Neural progenitor cell (in vitro differentiated cells): ENCODE results near the gene PNCK. TPM values are rescaled to one million over a fixed set of nuclear protein-coding genes. Genes with fewer than 3 reads are reported as not detected.
A peak's percentile ranks its signal among the peaks of the same experiment; 100 is the strongest.

Experiments
- DNase-seq: peaks from one replicate; pipeline ENCODE4 v3.0.0-alpha.2; 2016; ENCODE audit warnings: low spot score
- H2AFZ ChIP-seq: fragments of 200-600 bp; sonication (generic); replicated peaks from 2 replicates; pipeline ENCODE4 v1.6.1; 2016; ENCODE audit warnings: antibody characterized with exemption
- H3F3A ChIP-seq: fragments of 200-600 bp; sonication (generic); 2 replicates; pipeline ENCODE4 v1.6.1; 2016; ENCODE audit warnings: antibody characterized with exemption, low read depth
- H3K27ac ChIP-seq: fragments of 200-600 bp; sonication (generic); 2 replicates; pipeline ENCODE4 v1.5.1; 2016; ENCODE audit warnings: mild to moderate bottlenecking
- H3K27me3 ChIP-seq: fragments of 200-600 bp; sonication (generic); 2 replicates; pipeline ENCODE4 v1.6.1; 2016; ENCODE audit warnings: mild to moderate bottlenecking, moderate library complexity
- H3K36me3 ChIP-seq: fragments of 200-600 bp; sonication (generic); 2 replicates; pipeline ENCODE4 v1.5.1; 2016
- H3K4me1 ChIP-seq: fragments of 200-600 bp; sonication (generic); 2 replicates; pipeline ENCODE4 v1.6.1; 2016; ENCODE audit warnings: mixed run types
- H3K4me2 ChIP-seq: fragments of 200-600 bp; sonication (generic); 2 replicates; pipeline ENCODE4 v1.6.1; 2016
- H3K4me3 ChIP-seq: fragments of 200-600 bp; sonication (generic); 2 replicates; pipeline ENCODE4 v1.5.1; 2016
- H3K79me2 ChIP-seq: fragments of 200-600 bp; sonication (generic); 2 replicates; pipeline ENCODE4 v1.6.1; 2016; ENCODE audit warnings: low read depth
- H3K9ac ChIP-seq: fragments of 200-600 bp; sonication (generic); 2 replicates; pipeline ENCODE4 v1.6.1; 2016
- H3K9me3 ChIP-seq: fragments of 200-600 bp; sonication (generic); 2 replicates; pipeline ENCODE4 v1.5.1; 2016; ENCODE audit warnings: low read depth
- H4K20me1 ChIP-seq: fragments of 200-600 bp; sonication (generic); 2 replicates; pipeline ENCODE4 v1.6.1; 2016; ENCODE audit warnings: low read depth
- H3K27ac Mint-ChIP-seq: 3 replicates; pipeline ENCODE4 v1.8.0; 2021; ENCODE audit warnings: mixed read lengths
- H3K27me3 Mint-ChIP-seq: 2 replicates; pipeline ENCODE4 v1.8.0; 2022; ENCODE audit warnings: low read depth, mild to moderate bottlenecking, inconsistent platforms, moderate library complexity, mixed read lengths; ENCODE audit not compliant: insufficient read depth
- H3K36me3 Mint-ChIP-seq: 3 replicates; pipeline ENCODE4 v1.8.0; 2021; ENCODE audit warnings: mixed read lengths
- H3K4me1 Mint-ChIP-seq: 3 replicates; pipeline ENCODE4 v1.8.0; 2021; ENCODE audit warnings: mixed read lengths
- H3K4me3 Mint-ChIP-seq: 3 replicates; pipeline ENCODE4 v1.8.0; 2021; ENCODE audit warnings: mild to moderate bottlenecking, moderate library complexity, mixed read lengths
- H3K9me3 Mint-ChIP-seq: 3 replicates; pipeline ENCODE4 v1.8.0; 2020; ENCODE audit warnings: mixed read lengths
- EZH2 ChIP-seq: fragments of 200-600 bp; sonication (generic); IDR thresholded peaks from 2 replicates; pipeline ENCODE4 v1.6.1; 2017; ENCODE audit warnings: antibody characterized with exemption, mild to moderate bottlenecking, moderate library complexity
- EZH2phosphoT487 ChIP-seq: fragments of 200-600 bp; sonication (generic); IDR thresholded peaks from 2 replicates; pipeline ENCODE4 v1.6.1; 2017; ENCODE audit warnings: antibody characterized with exemption
- total RNA-seq: library from RNA; depleted of rRNA; stranded (reverse); fragments of >200 nt; gene quantifications from 2 replicates; pipeline ENCODE4 v1.2.3, GENCODE V29; 2015; ENCODE audit warnings: low replicate concordance
- TF ChIP-seq, protein P1 (sequence below): fragments of 200-600 bp; sonication (generic); IDR thresholded peaks from 2 replicates; pipeline ENCODE4 v1.5.1; 2017; ENCODE audit warnings: antibody characterized with exemption, mild to moderate bottlenecking

The PNCK gene
- total RNA-seq, 1 donor from 2014 or later, result 19.7 TPM

DNA sequence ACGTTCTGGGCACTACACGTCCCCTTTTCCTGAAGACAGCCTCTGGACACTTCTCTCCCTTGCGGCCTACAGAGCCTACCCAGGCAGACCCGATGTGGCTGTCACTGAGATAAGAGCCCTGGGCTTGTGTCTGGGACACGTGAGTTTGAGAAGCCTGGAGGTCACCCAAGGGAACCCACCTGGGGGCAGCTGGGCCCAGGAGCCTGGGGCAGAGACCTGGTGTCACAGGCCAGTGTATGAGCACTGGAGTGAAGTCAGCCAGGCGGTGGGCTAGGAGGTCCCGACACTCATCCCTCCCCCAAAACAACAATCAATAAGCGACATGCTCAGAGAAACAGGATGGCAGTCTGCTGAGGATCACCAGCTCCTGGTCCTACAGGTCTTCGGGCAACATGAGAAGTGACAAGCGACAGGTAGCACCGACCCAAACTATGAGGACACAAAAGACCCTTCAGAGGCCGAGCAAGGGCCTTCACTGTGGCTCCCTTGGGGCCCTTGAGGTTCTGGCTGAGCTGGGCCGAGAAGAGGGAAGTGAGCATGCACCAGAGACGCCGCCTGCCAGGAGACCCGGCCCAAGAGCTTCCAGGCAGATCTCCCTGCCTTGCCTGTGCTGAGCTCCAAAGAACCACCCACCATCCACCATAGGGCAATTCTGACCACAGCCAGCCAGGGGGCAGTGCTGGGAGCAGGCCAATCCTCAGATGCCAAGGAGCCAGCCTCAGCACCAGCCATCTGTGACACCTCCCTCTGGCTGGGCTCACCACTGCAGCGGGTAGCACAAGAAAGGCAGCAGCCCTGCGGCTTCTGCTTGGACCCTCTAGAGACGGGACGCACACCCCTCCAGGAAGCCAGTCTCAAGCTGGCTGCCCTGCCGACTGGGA lies 37.6 kb downstream of the PNCK start:
- Mint-ChIP-seq H3K9me3 (peaks cover 24% of the 10 kb centered on the region), H3K27ac (no peak overlapping the region), H3K4me1 (peaks cover 7% of the 10 kb centered on the region), H3K27me3 (peaks cover 10% of the 10 kb centered on the region), H3K36me3 (no peaks in the 10 kb centered on the region), H3K4me3 (no peak overlapping the region)
- Histone ChIP-seq H4K20me1 (no peaks in the 10 kb centered on the region), H3K4me3 (no peak overlapping the region), H3K9ac (no peak overlapping the region), H3K4me1 (peaks cover 2% of the 10 kb centered on the region), H2AFZ (no peak overlapping the region), H3K27ac (no peak overlapping the region), H3F3A (no peaks in the 10 kb centered on the region), H3K9me3 (no peaks in the 10 kb centered on the region), H3K4me2 (no peak overlapping the region), H3K79me2 (no peaks in the 10 kb centered on the region), H3K27me3 (peaks cover 17% of the 10 kb centered on the region), H3K36me3 (no peaks in the 10 kb centered on the region)
- TF ChIP-seq EZH2, result no peak
- TF ChIP-seq, protein P1, sequence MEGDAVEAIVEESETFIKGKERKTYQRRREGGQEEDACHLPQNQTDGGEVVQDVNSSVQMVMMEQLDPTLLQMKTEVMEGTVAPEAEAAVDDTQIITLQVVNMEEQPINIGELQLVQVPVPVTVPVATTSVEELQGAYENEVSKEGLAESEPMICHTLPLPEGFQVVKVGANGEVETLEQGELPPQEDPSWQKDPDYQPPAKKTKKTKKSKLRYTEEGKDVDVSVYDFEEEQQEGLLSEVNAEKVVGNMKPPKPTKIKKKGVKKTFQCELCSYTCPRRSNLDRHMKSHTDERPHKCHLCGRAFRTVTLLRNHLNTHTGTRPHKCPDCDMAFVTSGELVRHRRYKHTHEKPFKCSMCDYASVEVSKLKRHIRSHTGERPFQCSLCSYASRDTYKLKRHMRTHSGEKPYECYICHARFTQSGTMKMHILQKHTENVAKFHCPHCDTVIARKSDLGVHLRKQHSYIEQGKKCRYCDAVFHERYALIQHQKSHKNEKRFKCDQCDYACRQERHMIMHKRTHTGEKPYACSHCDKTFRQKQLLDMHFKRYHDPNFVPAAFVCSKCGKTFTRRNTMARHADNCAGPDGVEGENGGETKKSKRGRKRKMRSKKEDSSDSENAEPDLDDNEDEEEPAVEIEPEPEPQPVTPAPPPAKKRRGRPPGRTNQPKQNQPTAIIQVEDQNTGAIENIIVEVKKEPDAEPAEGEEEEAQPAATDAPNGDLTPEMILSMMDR, result peak; percentile 53
- peak; percentile 67 for DNase-seq

- no peak overlapping the region for H2AFZ ChIP-seq
- H3K9ac ChIP-seq, result no peak overlapping the region
- no peaks in the 10 kb centered on the region for H4K20me1 ChIP-seq
- no peak for TF ChIP-seq EZH2
- no peak for TF ChIP-seq EZH2phosphoT487
- TF ChIP-seq, protein P1, result no peak
- no peak overlapping the region for H3K4me3 Mint-ChIP-seq
- H3K79me2 ChIP-seq, result no peaks in the 10 kb centered on the region
- H3F3A ChIP-seq, result no peaks in the 10 kb centered on the region
- peaks cover 10% of the 10 kb centered on the region for H3K27me3 ChIP-seq
- no peak overlapping the region for H3K27ac ChIP-seq
- H3K9me3 Mint-ChIP-seq, result peaks cover 27% of the 10 kb centered on the region
- H3K4me1 ChIP-seq, result no peaks in the 10 kb centered on the region
- no peak for DNase-seq
- no peaks in the 10 kb centered on the region for H3K9me3 ChIP-seq
- H3K4me1 Mint-ChIP-seq, result peaks cover 5% of the 10 kb centered on the region
- no peaks in the 10 kb centered on the region for H3K36me3 Mint-ChIP-seq
- peaks cover 10% of the 10 kb centered on the region for H3K27me3 Mint-ChIP-seq
- no peak overlapping the region for H3K27ac Mint-ChIP-seq
- no peak overlapping the region for H3K4me2 ChIP-seq
- H3K36me3 ChIP-seq, result no peaks in the 10 kb centered on the region
- no peak overlapping the region for H3K4me3 ChIP-seq
These were observed 38.2 kb downstream of the PNCK start for GRCh38 chrX:153635388-153635787.

DNA sequence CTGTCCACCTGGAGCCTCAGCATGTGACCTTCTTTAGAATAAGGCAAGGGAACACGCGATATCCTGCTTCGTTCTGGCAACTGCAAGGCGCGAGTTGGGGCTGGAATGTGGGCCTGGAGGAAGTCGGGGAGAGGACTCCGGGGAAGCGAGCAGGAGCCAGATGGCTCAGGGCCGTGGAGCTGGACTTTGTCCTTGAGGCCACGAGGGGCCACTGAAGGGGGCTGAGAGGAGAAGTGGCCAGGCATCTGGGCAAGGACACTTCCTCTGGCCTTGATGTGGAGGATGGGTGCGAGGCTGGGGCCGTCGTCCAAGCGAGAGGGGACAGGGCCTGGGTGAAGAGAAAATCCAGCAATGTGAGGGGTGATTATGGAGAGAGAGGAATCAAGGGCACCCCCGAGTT lies 38.8 kb downstream of the PNCK start:
- H3K27me3 ChIP-seq, result peaks cover 5% of the 10 kb centered on the region
- no peaks in the 10 kb centered on the region for H3K79me2 ChIP-seq
- H3K4me1 ChIP-seq, result no peaks in the 10 kb centered on the region
- no peak overlapping the region for H3K27ac Mint-ChIP-seq
- H3K27me3 Mint-ChIP-seq, result peaks cover 10% of the 10 kb centered on the region
- H3K27ac ChIP-seq, result no peak overlapping the region
- H3K36me3 Mint-ChIP-seq, result no peaks in the 10 kb centered on the region
- no peaks in the 10 kb centered on the region for H3F3A ChIP-seq
- H3K36me3 ChIP-seq, result no peaks in the 10 kb centered on the region
- H2AFZ ChIP-seq, result no peak overlapping the region
- no peaks in the 10 kb centered on the region for H4K20me1 ChIP-seq
- no peaks in the 10 kb centered on the region for H3K9me3 ChIP-seq
- DNase-seq, result no peak
- H3K9me3 Mint-ChIP-seq, result peaks cover 29% of the 10 kb centered on the region
- H3K4me2 ChIP-seq, result no peak overlapping the region
- no peak overlapping the region for H3K9ac ChIP-seq
- peaks cover 5% of the 10 kb centered on the region for H3K4me1 Mint-ChIP-seq
- H3K4me3 Mint-ChIP-seq, result no peak overlapping the region
- TF ChIP-seq, protein P1, result no peak
- TF ChIP-seq EZH2phosphoT487 (no peak), EZH2 (no peak)
- no peak overlapping the region for H3K4me3 ChIP-seq
